ENCODE measurements around the gene FLNB.

The FLNB gene

DNA sequence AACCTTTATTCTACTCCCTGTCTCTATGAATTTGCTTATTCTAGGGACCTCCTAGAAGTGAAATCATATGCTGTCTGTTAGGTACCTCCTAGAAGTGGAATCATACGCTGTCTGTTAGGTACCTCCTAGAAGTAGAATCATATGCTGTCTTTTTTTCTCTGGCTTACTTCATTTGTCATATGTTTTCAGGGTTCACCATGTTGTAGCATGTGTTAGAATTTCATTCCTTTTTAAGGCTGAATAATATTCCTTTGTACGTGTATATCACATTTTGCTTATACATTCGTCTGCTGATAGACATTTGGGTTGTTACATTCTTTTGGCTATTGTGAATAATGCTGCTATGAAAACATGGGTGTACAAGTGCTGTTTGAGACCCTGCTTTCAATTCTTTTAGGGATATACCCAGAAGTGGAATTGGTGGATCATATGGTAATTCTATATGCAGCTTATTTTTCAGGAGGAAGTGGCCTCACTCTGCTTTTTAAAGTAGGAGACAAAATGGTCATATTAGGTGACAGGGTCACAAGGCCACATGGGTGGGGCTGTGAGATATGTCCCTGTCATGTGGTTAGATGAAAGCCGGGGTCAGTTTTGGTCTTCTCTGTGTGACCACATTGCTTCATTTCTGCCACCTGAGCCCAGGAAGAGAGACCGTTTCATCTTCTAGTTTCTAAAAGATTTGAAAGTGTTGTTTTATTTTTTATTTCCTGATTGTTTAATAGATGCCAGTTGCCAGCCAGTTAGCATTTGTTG lies 76.7 kb downstream of the FLNB start:
- DNase-seq: no peak

- no peak for DNase-seq
Observed at GRCh38 chr3:58085616-58086015, 77.4 kb downstream of the FLNB start.

GRCh38 chr3:58088501-58088900 lies 80.3 kb downstream of the FLNB start:
- DNase-seq: no peak

GRCh38 chr3:58090351-58090750 lies 82.1 kb downstream of the FLNB start:
- no peak for DNase-seq

- DNase-seq: no peak
Observed at GRCh38 chr3:58092521-58092920, 84.3 kb downstream of the FLNB start.

DNA sequence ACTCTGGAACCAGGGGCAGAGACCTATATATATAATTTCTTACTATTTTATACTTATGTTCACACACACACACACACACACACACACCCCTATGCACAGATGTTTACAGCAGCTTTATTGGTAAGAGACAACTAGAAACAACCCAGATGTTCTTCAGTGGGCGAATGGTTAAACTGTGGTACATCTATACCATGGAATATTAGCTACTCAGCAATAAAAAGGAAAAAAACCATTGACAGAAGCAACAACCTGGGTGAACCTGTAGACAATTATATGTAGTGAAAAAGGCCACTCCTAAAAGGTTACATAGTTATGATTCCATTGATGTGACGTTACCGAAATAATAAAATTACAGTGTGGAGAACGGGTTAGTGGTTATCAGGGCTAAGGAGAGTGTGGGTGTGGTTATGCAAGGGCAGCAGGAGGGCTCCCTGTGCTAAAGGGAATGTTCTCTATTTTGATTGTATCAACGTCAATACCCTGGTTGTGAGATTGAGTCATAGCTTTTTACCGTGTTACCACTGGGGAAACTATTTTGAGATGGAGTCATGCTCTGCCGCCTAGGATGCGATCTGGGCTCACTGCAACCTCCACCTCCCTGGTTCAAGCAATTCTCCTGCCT lies 85.5 kb downstream of the FLNB start:
- no peak for DNase-seq

GRCh38 chr3:58094657-58095056 lies 86.4 kb downstream of the FLNB start:
- DNase-seq: no peak

GRCh38 chr3:58095603-58096138 lies 87.4 kb downstream of the FLNB start:
- DNase-seq: no peak

DNA sequence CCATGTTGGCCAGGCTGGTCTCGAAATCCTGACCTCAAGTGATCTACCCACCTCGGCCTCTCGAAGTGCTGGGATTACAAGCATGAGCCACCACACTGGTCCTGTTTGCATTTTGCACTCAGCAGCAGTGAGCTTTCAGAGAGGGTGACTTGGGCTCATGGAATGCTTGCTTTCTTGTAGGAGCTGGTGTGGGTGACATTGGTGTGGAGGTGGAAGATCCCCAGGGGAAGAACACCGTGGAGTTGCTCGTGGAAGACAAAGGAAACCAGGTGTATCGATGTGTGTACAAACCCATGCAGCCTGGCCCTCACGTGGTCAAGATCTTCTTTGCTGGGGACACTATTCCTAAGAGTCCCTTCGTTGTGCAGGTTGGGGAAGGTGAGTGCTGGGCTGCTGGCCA lies 90.3 kb downstream of the FLNB start:
- no peak for DNase-seq

GRCh38 chr3:58099865-58100264 lies 91.6 kb downstream of the FLNB start:
- no peak for DNase-seq

DNA sequence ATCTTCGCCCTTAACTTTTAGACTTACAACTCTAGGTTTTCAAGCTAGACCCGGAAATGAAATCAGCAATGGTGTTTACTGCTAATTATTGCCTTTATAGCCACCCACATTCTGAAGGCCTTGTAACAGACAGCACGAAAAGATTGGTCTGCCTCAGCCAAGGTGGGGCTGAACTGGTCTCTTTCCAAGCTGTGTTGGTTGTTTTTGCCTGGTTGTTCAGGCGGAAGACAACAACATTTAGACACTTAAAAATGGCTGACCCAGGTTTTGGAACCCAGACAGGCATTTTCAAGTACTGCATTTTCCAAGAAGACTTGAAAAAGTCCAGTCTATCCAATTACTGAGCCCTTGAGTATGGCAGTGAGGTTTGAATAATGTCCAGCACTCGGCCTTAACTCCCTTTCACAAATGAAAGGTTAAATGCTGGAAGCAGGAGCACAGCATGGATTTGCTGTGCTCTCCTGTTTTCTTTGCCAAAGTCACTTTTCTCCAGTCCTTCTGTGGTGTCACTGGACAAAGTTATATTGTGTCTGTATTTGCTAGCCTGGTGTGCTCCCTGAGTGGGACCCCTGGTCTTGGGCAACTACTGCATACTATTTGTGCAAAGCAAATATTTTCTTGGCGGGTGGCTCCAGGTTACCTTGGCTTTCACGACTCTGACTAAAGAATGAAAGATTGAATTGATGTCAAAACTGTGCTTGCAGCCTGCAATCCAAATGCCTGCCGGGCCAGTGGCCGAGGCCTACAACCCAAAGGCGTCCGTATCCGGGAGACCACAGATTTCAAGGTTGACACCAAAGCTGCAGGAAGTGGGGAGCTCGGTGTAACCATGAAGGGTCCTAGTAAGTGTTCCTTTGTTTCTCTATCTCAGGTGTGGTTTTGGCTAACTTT lies 93.5 kb downstream of the FLNB start:
- DNase-seq: no peak

- DNase-seq: no peak
Observed at GRCh38 chr3:58102390-58102750, 94.1 kb downstream of the FLNB start.

DNA sequence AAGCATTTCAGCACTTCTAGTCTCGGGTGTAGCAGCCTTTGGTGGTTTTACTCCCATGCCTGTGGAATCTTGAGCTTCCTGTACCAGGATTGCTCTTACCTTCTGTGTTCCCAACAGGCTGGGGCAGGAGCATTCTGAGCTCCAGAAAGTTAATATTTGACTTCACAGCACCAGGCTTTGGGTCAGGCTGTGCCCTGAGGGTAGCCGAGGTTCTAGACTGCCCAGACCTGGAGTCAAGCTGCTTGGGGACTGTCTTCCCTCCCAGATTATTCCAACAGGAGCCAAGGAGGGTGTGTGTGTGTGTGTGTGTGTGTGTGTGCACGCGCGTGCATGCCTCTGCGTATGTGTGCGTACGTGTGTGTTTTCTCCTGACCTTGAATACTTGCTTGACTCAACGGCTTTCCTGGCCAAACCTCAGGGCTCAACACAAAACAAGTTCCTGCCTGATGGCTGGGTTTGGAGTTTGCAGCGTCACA lies 94.8 kb downstream of the FLNB start:
- no peak for DNase-seq

- DNase-seq: no peak
Observed at GRCh38 chr3:58104151-58104550, 95.9 kb downstream of the FLNB start.

GRCh38 chr3:58104712-58105111 lies 96.5 kb downstream of the FLNB start:
- no peak for DNase-seq

DNA sequence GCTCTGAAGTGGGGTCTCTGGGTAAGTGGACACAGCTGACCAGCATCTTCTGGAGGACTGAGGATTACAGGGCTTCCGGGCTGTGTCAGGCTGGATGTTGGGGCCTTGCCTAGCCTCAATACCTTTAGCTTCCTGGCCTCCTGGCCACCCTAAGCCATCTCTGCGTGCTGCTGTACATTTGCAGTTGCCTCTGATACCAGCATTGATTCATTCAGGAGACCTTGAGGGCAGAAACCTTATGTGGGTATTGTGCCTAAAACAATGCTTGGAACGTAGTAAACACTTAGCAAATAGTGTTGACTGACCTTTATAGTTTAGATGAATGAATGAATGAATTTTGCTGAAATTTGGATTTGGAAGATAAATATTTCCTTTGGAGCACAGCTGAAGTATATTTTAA lies 97.0 kb downstream of the FLNB start:
- DNase-seq: no peak

DNA sequence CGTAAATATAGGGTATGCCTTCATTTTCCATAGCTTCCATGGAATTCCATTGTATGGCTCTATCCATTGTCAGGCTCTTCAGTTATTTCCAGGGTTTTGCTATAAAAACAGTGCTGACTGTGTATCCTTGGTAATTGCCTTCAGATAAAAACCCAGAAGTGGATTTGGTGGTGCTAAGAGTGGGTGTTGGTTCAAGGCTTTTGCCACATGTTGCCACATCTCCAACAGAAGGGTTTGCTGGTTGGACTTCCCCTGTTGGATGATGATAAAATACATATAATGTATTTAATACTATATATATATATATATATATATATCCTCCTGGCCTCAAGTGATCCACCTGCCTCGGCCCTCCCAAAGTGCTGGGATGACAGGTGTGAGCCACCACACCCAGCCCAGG lies 97.8 kb downstream of the FLNB start:
- DNase-seq: no peak

DNA sequence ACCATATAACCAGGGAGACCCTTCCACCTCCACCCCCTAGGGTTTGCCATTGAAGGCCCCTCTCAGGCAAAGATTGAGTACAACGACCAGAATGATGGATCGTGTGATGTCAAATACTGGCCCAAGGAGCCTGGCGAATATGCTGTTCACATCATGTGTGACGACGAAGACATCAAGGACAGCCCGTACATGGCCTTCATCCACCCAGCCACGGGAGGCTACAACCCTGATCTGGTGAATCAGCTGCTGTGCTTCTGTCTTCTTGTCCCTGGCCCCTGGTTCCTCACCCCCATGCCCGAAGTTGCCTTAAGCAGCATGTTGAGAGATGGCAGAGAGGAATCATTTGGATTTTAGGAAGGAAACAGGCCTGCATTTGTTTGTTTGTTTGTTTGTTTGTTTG lies 98.4 kb downstream of the FLNB start:
- no peak for DNase-seq

DNA sequence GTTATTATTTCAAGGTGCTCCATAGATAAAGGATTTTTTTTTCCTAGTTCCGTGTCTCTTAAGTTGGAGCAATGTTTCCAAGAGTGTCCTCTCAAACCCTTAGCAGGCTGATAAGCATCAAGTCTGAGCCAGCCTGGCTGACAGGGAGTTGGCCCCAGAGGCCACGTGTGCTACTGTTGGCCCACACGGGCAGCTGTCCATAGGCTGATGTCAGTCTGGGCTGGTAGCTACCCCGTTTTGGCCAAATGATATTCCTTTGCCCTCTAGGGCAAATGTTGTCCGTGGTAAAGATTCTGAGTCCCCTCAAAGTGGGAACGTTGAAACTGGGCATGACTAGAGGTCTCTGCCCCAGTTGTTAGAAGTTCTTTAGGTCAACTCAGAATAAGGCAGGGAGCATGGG lies 99.4 kb downstream of the FLNB start:
- no peak for DNase-seq

DNA sequence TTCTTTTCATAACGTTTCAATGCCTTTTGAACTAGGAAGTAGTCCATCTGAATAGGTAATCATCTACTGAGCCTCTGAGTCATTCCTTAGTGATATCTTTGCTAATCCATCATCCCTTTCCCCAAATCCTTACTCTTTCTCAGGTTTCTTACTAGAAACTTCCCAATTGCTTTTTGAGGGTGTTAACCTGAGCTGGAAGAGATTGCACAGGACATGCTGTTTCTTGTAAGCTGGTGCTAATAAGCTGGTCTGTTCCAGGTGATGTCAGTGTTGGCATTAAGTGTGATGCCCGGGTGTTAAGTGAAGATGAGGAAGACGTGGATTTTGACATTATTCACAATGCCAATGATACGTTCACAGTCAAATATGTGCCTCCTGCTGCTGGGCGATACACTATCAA lies 101.5 kb downstream of the FLNB start:
- DNase-seq: no peak

GRCh38 chr3:58111513-58112184 lies 103.4 kb downstream of the FLNB start:
- no peak for DNase-seq

DNA sequence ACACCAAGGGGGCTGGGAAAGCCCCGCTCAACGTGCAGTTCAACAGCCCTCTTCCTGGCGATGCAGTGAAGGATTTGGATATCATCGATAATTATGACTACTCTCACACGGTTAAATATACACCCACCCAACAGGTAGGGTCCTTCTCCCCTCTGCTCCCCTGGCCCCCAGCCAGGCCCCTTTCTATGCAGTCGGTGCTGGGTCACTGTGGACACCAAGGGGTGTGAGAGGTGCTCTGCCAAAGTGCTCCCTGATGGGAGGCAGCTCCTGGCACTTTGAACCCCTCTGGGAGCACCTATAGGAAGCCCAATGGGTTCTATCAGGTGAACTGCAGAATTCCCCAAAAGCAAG lies 103.9 kb downstream of the FLNB start:
- DNase-seq: no peak

DNA sequence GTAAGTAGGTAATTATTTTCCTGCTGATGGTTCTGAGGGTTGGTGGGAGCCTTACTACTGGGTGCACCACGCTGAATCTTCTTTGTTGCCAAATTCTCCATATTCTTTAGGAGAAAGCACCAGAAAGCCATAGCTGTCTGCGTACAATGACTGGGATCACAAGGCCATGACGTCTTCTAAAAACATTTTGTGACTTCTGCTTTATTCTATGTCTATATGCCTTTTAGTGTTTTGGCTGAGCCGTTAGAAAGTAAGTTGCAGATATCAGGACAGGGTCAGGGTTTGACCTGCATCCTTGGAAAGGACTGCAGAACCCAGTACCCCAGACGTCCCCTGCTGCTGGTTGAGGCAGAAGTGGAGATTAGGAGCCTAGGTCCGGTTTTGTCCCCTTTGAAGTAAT lies 107.0 kb downstream of the FLNB start:
- no peak for DNase-seq

Measured in NCI-H69 (cell line).